ENCODE data around the gene USP43.
"Not testable (repeated sequence)": the region's sequence is repeated elsewhere in the genome, so short reads cannot be mapped to it uniquely, and the experiment has no call there.

USP43 gene

DNA sequence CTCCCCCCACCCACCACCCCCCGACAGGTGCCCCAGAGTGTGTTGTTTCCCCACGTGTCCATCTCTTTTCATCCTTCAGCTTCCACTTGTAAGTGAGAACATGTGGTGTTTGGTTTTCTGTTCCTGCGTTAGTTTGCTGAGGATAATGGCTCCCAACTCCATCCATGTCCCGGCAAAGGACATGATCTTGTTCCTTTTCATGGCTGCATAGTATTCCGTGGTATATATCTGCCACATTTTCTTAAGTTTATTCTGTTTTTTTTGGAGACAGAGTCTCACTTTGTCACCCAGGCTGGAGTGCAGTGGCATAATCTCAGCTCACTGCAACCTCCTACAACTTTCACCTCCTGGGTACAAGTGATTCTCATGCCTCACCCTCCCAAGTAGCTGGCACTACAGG lies 4.9 kb upstream of the USP43 start:
- H3K9me3 Mint-ChIP-seq; H3K27ac Mint-ChIP-seq; H3K36me3 Mint-ChIP-seq (ENCODE audit: low read depth); H3K4me3 Mint-ChIP-seq; DNase-seq; H3K4me1 Mint-ChIP-seq (ENCODE audit: low read depth): not testable (repeated sequence)
- peaks cover 61% of the 10 kb centered on the region for H3K27me3 Mint-ChIP-seq

DNA sequence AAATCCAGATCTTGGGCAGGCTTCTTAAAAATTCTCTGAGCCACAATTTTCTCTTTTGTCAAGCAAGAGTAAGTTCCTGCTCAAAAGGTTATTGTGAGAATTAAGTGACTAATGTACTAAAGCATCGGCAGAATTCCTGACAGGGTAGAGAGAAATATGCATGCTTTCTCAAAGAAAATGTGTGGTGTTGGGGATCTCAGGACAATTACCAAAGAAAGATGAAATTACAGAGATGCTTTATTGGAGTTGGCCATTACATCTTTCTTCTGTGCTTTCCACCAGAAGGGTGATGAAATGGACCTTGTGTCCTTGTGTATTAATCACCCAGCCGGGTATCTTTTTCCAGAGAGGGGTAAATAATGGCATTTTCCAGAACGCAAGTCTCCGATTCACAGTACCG lies 1.7 kb upstream of the USP43 start:
- no peaks in the 10 kb centered on the region for H3K9me3 Mint-ChIP-seq
- H3K36me3 Mint-ChIP-seq (ENCODE audit: low read depth): no peaks in the 10 kb centered on the region
- no peak overlapping the region for H3K27ac Mint-ChIP-seq
- H3K4me1 Mint-ChIP-seq (ENCODE audit: low read depth): peaks cover 14% of the 10 kb centered on the region
- peaks cover 76% of the 10 kb centered on the region for H3K27me3 Mint-ChIP-seq
- no peak overlapping the region for H3K4me3 Mint-ChIP-seq
- no peak for DNase-seq

DNA sequence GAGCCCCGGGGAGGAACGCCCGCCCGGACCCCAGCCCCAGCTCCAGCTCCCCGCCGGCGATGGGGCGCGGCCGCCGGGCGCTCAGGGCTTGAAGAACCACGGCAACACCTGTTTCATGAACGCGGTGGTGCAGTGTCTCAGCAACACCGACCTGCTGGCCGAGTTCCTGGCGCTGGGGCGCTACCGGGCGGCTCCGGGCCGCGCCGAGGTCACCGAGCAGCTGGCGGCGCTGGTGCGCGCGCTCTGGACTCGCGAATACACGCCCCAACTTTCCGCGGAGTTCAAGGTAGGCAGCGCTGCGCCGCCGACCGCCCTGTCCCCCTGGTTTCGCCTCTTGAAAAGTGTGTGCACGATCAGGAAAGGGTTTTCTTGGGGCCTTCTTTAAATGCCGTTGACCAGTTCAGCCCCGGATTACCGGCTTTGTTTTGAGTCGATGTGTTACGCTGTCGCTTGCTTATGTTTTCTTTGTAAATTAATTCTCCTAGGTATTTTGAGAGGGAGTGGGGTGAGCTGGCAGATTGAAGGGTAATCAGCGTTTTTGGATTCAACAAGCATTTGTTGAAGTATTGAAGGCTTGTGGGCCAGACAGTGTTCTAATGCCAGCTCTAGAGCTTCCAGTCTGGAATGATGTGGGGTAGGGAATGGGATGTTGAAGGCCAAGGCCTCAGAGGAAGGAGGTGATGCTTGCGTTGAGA lies 681 bp downstream of the USP43 start:
- H3K4me1 Mint-ChIP-seq (ENCODE audit: low read depth): peaks cover 14% of the 10 kb centered on the region
- no peaks in the 10 kb centered on the region for H3K36me3 Mint-ChIP-seq (ENCODE audit: low read depth)
- no peak overlapping the region for H3K27ac Mint-ChIP-seq
- H3K4me3 Mint-ChIP-seq: peak overlapping the region; percentile 60
- H3K27me3 Mint-ChIP-seq: peaks cover 64% of the 10 kb centered on the region
- H3K9me3 Mint-ChIP-seq: no peaks in the 10 kb centered on the region
- DNase-seq: peak; percentile 47

DNA sequence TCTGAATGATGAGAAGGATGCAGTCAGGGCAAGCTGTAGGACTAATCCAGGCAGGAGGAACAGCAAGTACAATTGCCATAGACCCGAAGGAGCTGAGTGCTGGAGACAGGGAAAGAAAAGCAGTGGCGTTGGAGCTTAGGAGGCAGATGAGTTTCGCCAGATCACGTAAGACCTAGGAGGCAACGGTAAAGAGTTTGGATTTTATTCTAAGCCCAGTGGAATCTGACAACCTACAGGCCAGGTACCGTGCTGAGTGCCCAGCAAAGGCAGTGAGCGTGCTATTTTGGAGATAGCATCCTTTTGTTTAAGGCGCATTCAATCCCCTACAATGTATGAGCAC lies 1.2 kb downstream of the USP43 start:
- Mint-ChIP-seq H3K27ac (no peak overlapping the region), H3K4me1 (ENCODE audit: low read depth) (peaks cover 14% of the 10 kb centered on the region), H3K9me3 (no peaks in the 10 kb centered on the region), H3K4me3 (peak overlapping the region; percentile 60), H3K36me3 (ENCODE audit: low read depth) (no peaks in the 10 kb centered on the region), H3K27me3 (peaks cover 66% of the 10 kb centered on the region)
- DNase-seq: no peak

DNA sequence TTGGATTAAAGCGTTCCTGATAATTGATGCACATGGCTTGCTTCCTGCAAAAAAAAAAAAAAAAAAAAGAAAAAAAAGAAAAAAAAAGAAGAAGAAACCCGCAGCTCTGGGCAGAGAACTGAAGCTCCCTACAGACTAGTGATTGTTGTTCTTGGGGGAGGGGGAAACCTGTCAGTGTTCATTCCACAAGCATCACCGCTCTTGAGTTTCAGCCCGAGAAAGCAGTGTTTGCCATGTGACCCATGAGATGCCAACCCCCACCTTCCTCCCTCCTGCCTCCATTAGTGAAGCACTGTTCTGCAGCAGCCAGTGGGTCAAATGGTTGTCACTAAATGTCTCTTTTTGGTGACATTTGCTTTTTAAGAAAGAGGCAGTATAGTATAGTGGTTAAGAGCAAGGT lies 1.7 kb downstream of the USP43 start:
- Mint-ChIP-seq H3K4me3 (no peak overlapping the region), H3K36me3 (ENCODE audit: low read depth) (no peaks in the 10 kb centered on the region), H3K4me1 (ENCODE audit: low read depth) (peaks cover 14% of the 10 kb centered on the region), H3K27ac (no peak overlapping the region), H3K27me3 (peaks cover 63% of the 10 kb centered on the region), H3K9me3 (no peaks in the 10 kb centered on the region)
- no peak for DNase-seq

DNA sequence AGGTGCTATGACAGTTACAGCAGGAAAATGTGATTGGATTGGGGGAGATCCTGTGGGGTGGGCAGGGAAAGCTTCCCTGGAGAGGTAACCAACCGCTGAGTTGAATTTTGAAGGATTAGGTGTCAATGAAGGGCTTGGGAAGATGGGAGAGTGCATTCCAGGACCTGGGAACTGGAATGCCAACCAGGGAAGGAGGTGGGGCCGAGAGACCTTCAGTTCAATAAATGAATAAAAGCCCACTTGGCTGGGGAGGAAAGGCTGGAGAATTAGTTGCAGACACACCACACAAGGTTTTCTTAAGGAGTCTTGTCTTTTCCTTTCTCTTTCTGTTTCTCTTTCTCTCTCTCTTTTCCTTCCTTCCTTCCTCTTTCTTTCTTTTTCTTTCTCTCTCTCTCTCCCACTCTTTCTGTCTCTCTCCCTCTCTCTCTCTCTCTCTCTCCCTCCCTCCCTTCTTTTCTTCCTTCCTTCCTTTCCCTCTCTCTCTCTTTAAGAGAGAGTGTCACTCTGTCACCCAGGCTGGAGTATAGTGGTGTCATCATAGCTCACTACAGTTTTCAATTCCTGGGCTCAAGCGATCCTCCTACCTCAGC lies 3.3 kb downstream of the USP43 start:
- H3K36me3 Mint-ChIP-seq (ENCODE audit: low read depth): no peaks in the 10 kb centered on the region
- no peak overlapping the region for H3K4me3 Mint-ChIP-seq
- H3K27me3 Mint-ChIP-seq: peaks cover 55% of the 10 kb centered on the region
- no peaks in the 10 kb centered on the region for H3K9me3 Mint-ChIP-seq
- no peak overlapping the region for H3K27ac Mint-ChIP-seq
- no peak for DNase-seq
- peaks cover 14% of the 10 kb centered on the region for H3K4me1 Mint-ChIP-seq (ENCODE audit: low read depth)

DNA sequence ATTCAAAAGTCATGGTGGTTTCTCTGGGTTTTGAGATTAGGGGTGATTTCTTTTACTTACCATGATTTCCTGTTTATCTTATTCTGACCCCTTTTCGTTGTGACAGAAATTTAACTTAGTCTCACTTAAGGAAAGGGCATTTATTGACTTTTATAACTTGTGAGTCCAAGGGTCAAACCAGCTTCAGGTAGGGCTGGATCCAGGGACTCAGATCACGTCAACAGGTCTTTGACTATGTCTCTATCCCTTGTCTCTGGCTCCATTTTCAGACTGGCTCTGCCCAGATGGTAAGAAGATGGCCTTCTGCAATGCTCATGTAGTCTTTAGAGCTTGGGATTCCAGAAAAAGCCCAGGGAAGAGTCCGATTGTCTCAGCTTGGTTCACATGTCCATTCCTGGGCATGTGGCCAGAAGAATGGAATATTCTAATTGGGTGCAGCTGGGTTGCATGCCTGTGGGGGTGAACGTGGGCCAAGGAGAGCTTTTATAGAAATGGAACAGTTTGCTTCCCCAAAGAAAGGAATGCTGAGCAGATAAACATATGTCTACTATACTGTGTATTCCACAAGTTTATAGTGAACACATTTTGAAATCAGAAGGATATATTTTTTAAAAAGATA lies 13.4 kb downstream of the USP43 start:
- Mint-ChIP-seq H3K4me3 (no peak overlapping the region), H3K4me1 (ENCODE audit: low read depth) (no peaks in the 10 kb centered on the region), H3K9me3 (no peaks in the 10 kb centered on the region), H3K36me3 (ENCODE audit: low read depth) (no peaks in the 10 kb centered on the region), H3K27ac (no peak overlapping the region), H3K27me3 (peaks cover 12% of the 10 kb centered on the region)
- no peak for DNase-seq

DNA sequence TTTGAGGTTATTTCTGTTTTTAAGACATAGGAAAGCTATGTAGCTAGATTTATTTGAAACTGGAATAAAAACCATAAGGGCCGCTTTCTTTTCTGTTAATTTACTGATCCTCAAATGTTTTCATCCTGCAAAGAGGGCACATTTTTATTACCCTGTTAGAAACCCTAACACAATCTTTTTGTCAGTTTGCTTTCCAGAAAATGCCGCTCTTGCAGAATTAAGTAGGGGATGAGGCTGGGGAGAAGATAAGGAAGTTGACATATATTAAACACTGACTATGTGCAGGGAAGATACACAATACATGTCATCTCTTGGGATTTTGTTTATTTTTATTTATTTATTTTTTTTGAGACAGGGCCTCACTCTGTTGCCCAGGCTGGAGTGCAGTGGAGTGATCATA lies 15.7 kb downstream of the USP43 start:
- no peaks in the 10 kb centered on the region for H3K9me3 Mint-ChIP-seq
- no peak overlapping the region for H3K4me3 Mint-ChIP-seq
- DNase-seq: no peak
- peaks cover under 1% of the 10 kb centered on the region for H3K4me1 Mint-ChIP-seq (ENCODE audit: low read depth)
- no peaks in the 10 kb centered on the region for H3K36me3 Mint-ChIP-seq (ENCODE audit: low read depth)
- no peak overlapping the region for H3K27ac Mint-ChIP-seq
- H3K27me3 Mint-ChIP-seq: peaks cover 4% of the 10 kb centered on the region

DNA sequence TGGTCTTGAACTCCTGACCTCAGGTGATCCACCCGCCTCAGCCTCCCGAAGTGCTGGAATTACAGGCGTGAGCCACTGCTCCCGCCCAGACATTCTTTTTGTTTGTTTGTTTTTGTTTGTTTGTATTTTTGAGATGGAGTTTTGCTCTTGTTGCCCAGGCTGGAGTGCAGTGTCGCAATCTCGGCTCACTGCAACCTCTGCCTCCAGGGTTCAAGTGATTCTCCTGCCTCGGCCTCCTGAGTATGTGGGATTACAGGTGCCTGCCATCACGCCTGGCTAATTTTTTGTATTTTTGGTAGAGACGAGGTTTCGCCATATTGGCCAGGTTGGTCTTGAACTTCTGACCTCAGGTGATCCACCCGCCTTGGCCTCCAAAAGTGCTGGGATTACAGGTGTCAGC lies 18.2 kb downstream of the USP43 start:
- H3K27me3 Mint-ChIP-seq; H3K4me3 Mint-ChIP-seq; H3K27ac Mint-ChIP-seq; H3K36me3 Mint-ChIP-seq (ENCODE audit: low read depth); DNase-seq; H3K9me3 Mint-ChIP-seq: not testable (repeated sequence)
- H3K4me1 Mint-ChIP-seq (ENCODE audit: low read depth): peaks cover 11% of the 10 kb centered on the region

DNA sequence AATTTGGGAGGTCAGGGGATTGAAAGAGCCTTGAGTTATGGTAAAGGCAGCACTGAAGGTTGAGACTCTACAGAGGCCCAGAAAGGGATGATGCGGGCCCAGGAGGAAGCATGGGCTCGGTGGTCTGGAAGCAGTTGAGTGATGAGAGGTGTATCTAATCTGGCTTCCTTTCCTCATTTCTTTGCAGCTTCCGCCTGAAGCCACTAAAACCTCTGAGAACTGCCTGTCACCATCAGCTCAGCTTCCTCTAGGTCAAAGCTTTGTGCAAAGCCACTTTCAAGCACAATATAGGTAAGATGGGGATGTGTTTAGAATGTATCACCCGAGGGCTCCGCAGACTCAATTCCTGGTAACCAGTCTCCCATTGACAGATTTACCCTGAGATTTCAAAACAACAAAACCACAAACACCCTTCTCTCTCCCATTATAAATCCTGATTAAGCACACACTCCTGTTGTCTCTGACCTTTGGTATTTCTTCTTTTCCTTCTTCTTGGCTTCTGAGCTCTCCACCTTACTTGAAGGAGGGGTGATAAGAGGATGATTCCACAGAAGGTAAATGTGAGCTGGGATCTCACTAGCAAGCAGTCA lies 21.2 kb downstream of the USP43 start:
- Mint-ChIP-seq H3K9me3 (no peaks in the 10 kb centered on the region), H3K4me3 (no peak overlapping the region), H3K27ac (no peak overlapping the region), H3K27me3 (peaks cover 23% of the 10 kb centered on the region), H3K4me1 (ENCODE audit: low read depth) (peaks cover 12% of the 10 kb centered on the region), H3K36me3 (ENCODE audit: low read depth) (no peaks in the 10 kb centered on the region)
- DNase-seq: no peak

DNA sequence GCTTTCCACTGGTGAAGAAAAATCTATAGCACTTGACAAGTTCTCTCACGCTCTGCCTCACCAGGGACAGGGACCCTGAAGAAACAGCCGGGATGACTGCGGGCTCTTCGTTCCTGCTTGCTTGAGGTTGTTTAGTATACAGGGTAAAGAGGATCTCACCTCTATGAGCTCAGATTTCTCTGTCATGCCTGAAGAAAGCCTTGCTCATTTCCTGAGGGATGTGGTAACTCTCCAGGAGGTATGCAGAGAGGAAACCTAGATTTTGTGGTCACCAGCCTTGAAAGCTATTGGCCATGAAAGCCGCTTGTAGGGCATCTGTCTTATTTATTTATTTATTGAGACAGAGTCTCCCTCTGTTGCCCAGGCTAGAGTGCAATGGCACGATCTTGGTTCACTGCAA lies 23.2 kb downstream of the USP43 start:
- Mint-ChIP-seq H3K9me3 (no peaks in the 10 kb centered on the region), H3K36me3 (ENCODE audit: low read depth) (no peaks in the 10 kb centered on the region), H3K27me3 (peaks cover 22% of the 10 kb centered on the region), H3K27ac (no peak overlapping the region), H3K4me3 (no peak overlapping the region), H3K4me1 (ENCODE audit: low read depth) (peaks cover 12% of the 10 kb centered on the region)
- no peak for DNase-seq

DNA sequence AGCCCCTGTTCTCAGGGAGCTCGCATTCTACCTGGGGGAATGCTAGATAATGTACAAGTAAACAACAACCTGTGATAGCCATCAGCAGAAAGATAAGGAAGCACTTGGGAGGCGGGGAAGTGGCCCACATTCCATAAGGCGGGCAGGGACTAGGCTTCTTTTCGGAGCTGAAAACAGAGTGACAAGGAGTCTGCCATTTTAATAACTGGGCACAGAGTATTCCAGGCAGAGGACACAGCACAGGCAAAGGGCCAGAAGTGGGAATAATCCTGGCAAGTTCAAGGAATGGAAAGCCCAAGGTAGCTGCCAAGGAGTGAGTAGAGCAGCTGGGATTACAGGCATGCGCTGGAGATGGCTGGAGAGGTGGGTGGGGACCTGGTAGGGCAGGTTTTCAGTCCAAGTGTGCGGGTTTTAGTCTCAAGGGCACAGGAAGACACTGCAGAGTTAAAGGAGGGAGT lies 24.3 kb downstream of the USP43 start:
- Mint-ChIP-seq H3K27ac (no peak overlapping the region), H3K4me1 (ENCODE audit: low read depth) (peaks cover 12% of the 10 kb centered on the region), H3K27me3 (peaks cover 22% of the 10 kb centered on the region), H3K36me3 (ENCODE audit: low read depth) (no peaks in the 10 kb centered on the region), H3K9me3 (no peaks in the 10 kb centered on the region), H3K4me3 (no peak overlapping the region)
- DNase-seq: no peak

DNA sequence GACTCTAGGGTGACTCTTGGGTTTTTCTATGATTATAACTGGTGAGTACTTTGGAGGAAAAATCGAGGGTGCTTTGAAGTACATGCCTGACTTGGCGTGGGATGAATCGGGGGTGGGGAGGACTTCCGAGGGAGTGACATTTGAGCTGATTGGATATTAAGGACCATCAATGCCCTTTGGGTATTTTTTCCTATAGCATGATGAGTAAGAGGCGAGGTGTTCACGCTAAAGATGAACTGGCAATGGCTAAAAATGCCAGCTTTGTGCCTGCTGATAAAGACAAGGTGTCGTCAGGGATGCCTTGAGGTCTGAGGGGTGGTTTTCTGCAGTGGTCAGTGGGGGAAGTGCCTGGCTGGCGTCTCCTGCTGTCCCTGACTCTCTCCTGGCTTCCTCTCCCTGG lies 25.3 kb downstream of the USP43 start:
- no peaks in the 10 kb centered on the region for H3K36me3 Mint-ChIP-seq (ENCODE audit: low read depth)
- peaks cover 25% of the 10 kb centered on the region for H3K27me3 Mint-ChIP-seq
- no peak overlapping the region for H3K27ac Mint-ChIP-seq
- H3K4me1 Mint-ChIP-seq (ENCODE audit: low read depth): peaks cover 12% of the 10 kb centered on the region
- no peak overlapping the region for H3K4me3 Mint-ChIP-seq
- no peak for DNase-seq
- no peaks in the 10 kb centered on the region for H3K9me3 Mint-ChIP-seq

DNA sequence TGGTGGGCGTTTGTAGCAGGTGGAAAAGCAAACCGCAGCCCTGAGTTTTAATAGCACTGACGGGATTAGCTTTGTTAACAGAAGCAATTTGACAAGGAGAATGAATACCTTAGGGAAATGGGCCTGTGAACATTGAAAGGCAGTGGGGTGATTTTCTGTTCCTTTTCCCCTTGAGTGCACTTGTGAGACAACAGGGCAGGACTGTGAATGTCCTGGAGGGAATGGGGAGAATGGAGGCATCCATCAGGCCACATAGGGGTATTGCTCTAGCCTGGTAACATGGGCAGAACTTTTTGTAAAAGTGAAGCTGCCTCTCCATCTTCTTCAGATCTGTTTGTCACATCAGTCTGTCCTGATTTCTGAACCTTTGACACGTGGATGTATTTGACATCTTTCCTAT lies 26.2 kb downstream of the USP43 start:
- H3K4me3 Mint-ChIP-seq: no peak overlapping the region
- no peak for DNase-seq
- no peaks in the 10 kb centered on the region for H3K36me3 Mint-ChIP-seq (ENCODE audit: low read depth)
- H3K27ac Mint-ChIP-seq: no peak overlapping the region
- H3K27me3 Mint-ChIP-seq: peaks cover 25% of the 10 kb centered on the region
- H3K9me3 Mint-ChIP-seq: no peaks in the 10 kb centered on the region
- peaks cover 8% of the 10 kb centered on the region for H3K4me1 Mint-ChIP-seq (ENCODE audit: low read depth)

DNA sequence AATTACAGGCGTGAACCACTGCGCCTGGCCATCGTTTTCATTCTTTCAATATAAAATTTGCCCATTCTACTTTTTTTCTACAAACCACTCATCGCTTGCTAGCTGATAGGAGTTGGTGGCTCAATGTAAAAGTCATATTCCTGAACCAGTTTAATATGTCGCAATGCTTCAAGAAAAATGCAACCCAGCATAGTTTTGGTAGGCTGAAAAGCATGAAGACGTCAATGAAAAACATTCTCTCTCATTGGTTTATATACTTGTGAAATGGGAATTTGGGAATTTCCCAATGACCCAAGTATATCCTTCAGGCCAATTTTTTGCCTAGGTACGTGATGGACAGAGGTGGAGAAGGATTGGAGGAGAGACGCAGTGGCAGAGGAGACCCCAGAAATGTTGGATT lies 26.9 kb downstream of the USP43 start:
- Mint-ChIP-seq H3K36me3 (ENCODE audit: low read depth) (no peaks in the 10 kb centered on the region), H3K27ac (no peak overlapping the region), H3K4me3 (no peak overlapping the region), H3K9me3 (no peaks in the 10 kb centered on the region), H3K27me3 (peaks cover 25% of the 10 kb centered on the region), H3K4me1 (ENCODE audit: low read depth) (peaks cover 10% of the 10 kb centered on the region)
- DNase-seq: no peak
